Measurements from ENCODE around the gene DNAH12.

Gene DNAH12

GRCh38 chr3:57391767-57392166 is 152.4 kb downstream of the DNAH12 start:
- Histone ChIP-seq H3K9me2 (replicated peaks; ENCODE audit: control insufficient read depth, low read length) (no peaks in the 10 kb centered on the region), H3F3A (ENCODE audit: control insufficient read depth, insufficient read depth) (no peaks in the 10 kb centered on the region), H3K4me3 (ENCODE audit: low read length) (no peak overlapping the region), H3K9me3 (ENCODE audit: control insufficient read depth, insufficient read depth, low read length) (no peaks in the 10 kb centered on the region), H3K27me3 (ENCODE audit: control insufficient read depth, low read length) (0 out of 2 replicates have a peak, but pooled peaks cover 5% of the 10 kb centered on the region), H4K20me1 (ENCODE audit: control insufficient read depth, insufficient read depth, low read depth, low read length) (no peaks in the 10 kb centered on the region), H3K36me3 (ENCODE audit: control insufficient read depth, low read length) (no peaks in the 10 kb centered on the region), H3K79me2 (ENCODE audit: control insufficient read depth, low read length) (no peaks in the 10 kb centered on the region), H3K27ac (ENCODE audit: low read depth, low read length) (no peak overlapping the region), H3K4me1 (ENCODE audit: control insufficient read depth, low read length) (peaks cover 7% of the 10 kb centered on the region), H3K4me2 (ENCODE audit: low read length) (no peak overlapping the region)
- TF ChIP-seq CTCF (IDR thresholded peaks at IDR 0.05; ENCODE audit: low read depth, low read length, poor library complexity, severe bottlenecking) (no peak), EZH2phosphoT487 (IDR thresholded peaks at IDR 0.05; ENCODE audit: borderline replicate concordance, low read length) (no peak)

GRCh38 chr3:57389271-57389670 is 154.9 kb downstream of the DNAH12 start:
- TF ChIP-seq CTCF (IDR thresholded peaks at IDR 0.05; ENCODE audit: low read depth, low read length, poor library complexity, severe bottlenecking) = no peak
- TF ChIP-seq EZH2phosphoT487 (IDR thresholded peaks at IDR 0.05; ENCODE audit: borderline replicate concordance, low read length) = no peak

GRCh38 chr3:57386307-57386706 is 157.8 kb downstream of the DNAH12 start:
- Histone ChIP-seq H3K4me1 (ENCODE audit: control insufficient read depth, low read length) (no peaks in the 10 kb centered on the region), H3F3A (ENCODE audit: control insufficient read depth, insufficient read depth) (no peaks in the 10 kb centered on the region), H3K9me2 (replicated peaks; ENCODE audit: control insufficient read depth, low read length) (no peaks in the 10 kb centered on the region), H3K79me2 (ENCODE audit: control insufficient read depth, low read length) (no peaks in the 10 kb centered on the region), H3K4me2 (ENCODE audit: low read length) (no peak overlapping the region), H3K4me3 (ENCODE audit: low read length) (no peak overlapping the region), H3K9me3 (ENCODE audit: control insufficient read depth, insufficient read depth, low read length) (no peaks in the 10 kb centered on the region), H4K20me1 (ENCODE audit: control insufficient read depth, insufficient read depth, low read depth, low read length) (no peaks in the 10 kb centered on the region), H3K27ac (ENCODE audit: low read depth, low read length) (no peak overlapping the region), H3K36me3 (ENCODE audit: control insufficient read depth, low read length) (no peaks in the 10 kb centered on the region), H3K27me3 (ENCODE audit: control insufficient read depth, low read length) (0 out of 2 replicates have a peak, but pooled peaks cover 6% of the 10 kb centered on the region)
- no peak for TF ChIP-seq EZH2phosphoT487 (IDR thresholded peaks at IDR 0.05; ENCODE audit: borderline replicate concordance, low read length)
- no peak for TF ChIP-seq CTCF (IDR thresholded peaks at IDR 0.05; ENCODE audit: low read depth, low read length, poor library complexity, severe bottlenecking)

More at GRCh38 chr3:57389271-57389670, 154.9 kb downstream of the DNAH12 start:
- Histone ChIP-seq H3K27me3 (ENCODE audit: control insufficient read depth, low read length) (0 out of 2 replicates have a peak, but pooled peaks cover 6% of the 10 kb centered on the region), H3F3A (ENCODE audit: control insufficient read depth, insufficient read depth) (no peaks in the 10 kb centered on the region), H3K9me2 (replicated peaks; ENCODE audit: control insufficient read depth, low read length) (no peaks in the 10 kb centered on the region), H3K27ac (ENCODE audit: low read depth, low read length) (no peak overlapping the region), H3K4me3 (ENCODE audit: low read length) (no peak overlapping the region), H3K9me3 (ENCODE audit: control insufficient read depth, insufficient read depth, low read length) (no peaks in the 10 kb centered on the region), H3K79me2 (ENCODE audit: control insufficient read depth, low read length) (no peaks in the 10 kb centered on the region), H3K4me2 (ENCODE audit: low read length) (no peak overlapping the region), H3K4me1 (ENCODE audit: control insufficient read depth, low read length) (peaks cover 6% of the 10 kb centered on the region), H4K20me1 (ENCODE audit: control insufficient read depth, insufficient read depth, low read depth, low read length) (no peaks in the 10 kb centered on the region), H3K36me3 (ENCODE audit: control insufficient read depth, low read length) (no peaks in the 10 kb centered on the region)

Measured in DOHH2 (cell line).